Trophoblast cell (in vitro differentiated cells and primary cell): ENCODE measurements around the gene TRMT2A.

Source experiments
- DNase-seq, 2 donors: peaks; one replicate each; pipeline ENCODE4 v3.0.0-alpha.2; 2016
- H2AFZ ChIP-seq: 2 replicates; pipeline ENCODE4 v1.6.1; 2013; ENCODE audit warnings: low read length, moderate library complexity, mild to moderate bottlenecking; ENCODE audit not compliant: insufficient read depth, poor library complexity
- H2AK5ac ChIP-seq: 2 replicates; pipeline ENCODE4 v1.6.1; 2013; ENCODE audit warnings: mild to moderate bottlenecking, low read length
- H2BK120ac ChIP-seq: 2 replicates; pipeline ENCODE4 v1.6.1; 2013; ENCODE audit warnings: low read length, mild to moderate bottlenecking, moderate library complexity; ENCODE audit not compliant: insufficient read depth, poor library complexity
- H2BK12ac ChIP-seq: 2 replicates; pipeline ENCODE4 v1.6.1; 2013; ENCODE audit warnings: mild to moderate bottlenecking, low read length, moderate library complexity
- H2BK5ac ChIP-seq: 2 replicates; pipeline ENCODE4 v1.6.1; 2013; ENCODE audit warnings: low read length, low read depth, moderate library complexity, mild to moderate bottlenecking; ENCODE audit not compliant: poor library complexity
- H3K14ac ChIP-seq: 2 replicates; pipeline ENCODE4 v1.6.1; 2013; ENCODE audit warnings: mild to moderate bottlenecking, low read length
- H3K18ac ChIP-seq: 2 replicates; pipeline ENCODE4 v1.6.1; 2013; ENCODE audit warnings: mild to moderate bottlenecking, low read length
- H3K23ac ChIP-seq: 2 replicates; pipeline ENCODE4 v1.6.1; 2013; ENCODE audit warnings: low read length
- H3K27ac ChIP-seq: 2 replicates; pipeline ENCODE4 v1.5.1; 2013; ENCODE audit warnings: low read depth, mild to moderate bottlenecking, inconsistent platforms, low read length, moderate library complexity
- H3K27me3 ChIP-seq: 2 replicates; pipeline ENCODE4 v1.6.1; 2013; ENCODE audit warnings: inconsistent platforms, mild to moderate bottlenecking, low read length, moderate library complexity; ENCODE audit not compliant: insufficient read depth
- H3K36me3 ChIP-seq, 2 experiments: 1 replicate in 1 of 2; 2 replicates in 1 of 2; pipeline ENCODE4 v1.6.1; 2013; ENCODE audit warnings: low read length in 2 of 2, mild to moderate bottlenecking in 2 of 2, moderate library complexity in 1 of 2; ENCODE audit not compliant: insufficient read depth in 2 of 2, control insufficient read depth in 1 of 2
- H3K4ac ChIP-seq: 2 replicates; pipeline ENCODE4 v1.6.1; 2013; ENCODE audit warnings: low read depth, mild to moderate bottlenecking, low read length, moderate library complexity
- H3K4me1 ChIP-seq, 2 experiments: 1 replicate in 1 of 2; 2 replicates in 1 of 2; pipeline ENCODE4 v1.6.1; 2013; ENCODE audit warnings: low read length in 2 of 2, mild to moderate bottlenecking in 2 of 2, moderate library complexity in 1 of 2; ENCODE audit not compliant: insufficient read depth in 2 of 2, control insufficient read depth in 1 of 2
- H3K4me2 ChIP-seq: 2 replicates; pipeline ENCODE4 v1.6.1; 2013; ENCODE audit warnings: inconsistent platforms, mild to moderate bottlenecking, low read length, moderate library complexity
- H3K4me3 ChIP-seq: 2 replicates; pipeline ENCODE4 v1.5.1; 2013; ENCODE audit warnings: mild to moderate bottlenecking, low read depth, low read length, inconsistent platforms
- H3K79me1 ChIP-seq: one replicate; pipeline ENCODE4 v1.6.1; 2013; ENCODE audit warnings: low read length
- H3K79me2 ChIP-seq: 2 replicates; pipeline ENCODE4 v1.6.1; 2013; ENCODE audit warnings: low read length, mild to moderate bottlenecking; ENCODE audit not compliant: control insufficient read depth, insufficient read depth, poor library complexity
- H3K9ac ChIP-seq: 2 replicates; pipeline ENCODE4 v1.6.1; 2013; ENCODE audit warnings: mild to moderate bottlenecking, low read length
- H3K9me3 ChIP-seq: 2 replicates; pipeline ENCODE4 v1.6.1; 2013; ENCODE audit warnings: low read depth, mild to moderate bottlenecking, control low read depth, inconsistent platforms, low read length; ENCODE audit not compliant: insufficient read depth
- H4K12ac ChIP-seq: 2 replicates; pipeline ENCODE4 v1.6.1; 2013; ENCODE audit warnings: low read depth, mild to moderate bottlenecking, low read length, moderate library complexity
- H4K8ac ChIP-seq: 2 replicates; pipeline ENCODE4 v1.6.1; 2013; ENCODE audit warnings: low read depth, mild to moderate bottlenecking, low read length, moderate library complexity
- H4K91ac ChIP-seq: one replicate; pipeline ENCODE4 v1.6.1; 2013; ENCODE audit warnings: low read depth, mild to moderate bottlenecking, low read length, moderate library complexity
- WGBS: extraction: QIAGEN DNeasy Blood & Tissue Kit; methylation state at CpG from one replicate; pipeline ENCODE4 v1.1.7; 2013; ENCODE audit warnings: missing lambda C conversion rate; ENCODE audit not compliant: insufficient read length, insufficient coverage; ENCODE audit errors: extremely low coverage; 5-methylcytosine and 5-hydroxymethylcytosine counted together

Gene TRMT2A

GRCh38 chr22:20090730-20091240 is 26.2 kb downstream of the TRMT2A start:
- H4K12ac ChIP-seq: no peak overlapping the region
- H2AFZ ChIP-seq: no peak overlapping the region
- no peak for DNase-seq
- H2BK5ac ChIP-seq: no peak overlapping the region
- H2AK5ac ChIP-seq: no peak overlapping the region
- H3K14ac ChIP-seq: no peak overlapping the region
- no peak overlapping the region for H3K4me2 ChIP-seq
- no peaks in the 10 kb centered on the region for H3K4me1 ChIP-seq
- no peak overlapping the region for H3K27ac ChIP-seq
- H4K91ac ChIP-seq: no peak overlapping the region
- no peak overlapping the region for H2BK120ac ChIP-seq
- no peak overlapping the region for H2BK12ac ChIP-seq
- H3K27me3 ChIP-seq: no peaks in the 10 kb centered on the region
- no peak overlapping the region for H3K23ac ChIP-seq
- no peaks in the 10 kb centered on the region for H3K9me3 ChIP-seq
- H3K79me1 ChIP-seq: no peaks in the 10 kb centered on the region
- H3K4ac ChIP-seq: no peak overlapping the region
- H3K4me3 ChIP-seq: no peak overlapping the region
- H3K79me2 ChIP-seq: no peaks in the 10 kb centered on the region
- no peak overlapping the region for H3K18ac ChIP-seq
- no CpG with 5 or more reads among the region's 9 CpGs for WGBS
- no peak overlapping the region for H4K8ac ChIP-seq
- peaks cover 84 to 95% of the 10 kb centered on the region in 2 experiments for H3K36me3 ChIP-seq
- no peak overlapping the region for H3K9ac ChIP-seq

- no peaks in the 10 kb centered on the region for H3K9me3 ChIP-seq
- no peak overlapping the region for H2BK120ac ChIP-seq
- H3K79me1 ChIP-seq: no peaks in the 10 kb centered on the region
- H3K14ac ChIP-seq: no peak overlapping the region
- no peak overlapping the region for H4K91ac ChIP-seq
- H2BK12ac ChIP-seq: no peak overlapping the region
- H2BK5ac ChIP-seq: no peak overlapping the region
- H3K27ac ChIP-seq: no peak overlapping the region
- H2AFZ ChIP-seq: no peak overlapping the region
- no peak overlapping the region for H3K23ac ChIP-seq
- H3K4me3 ChIP-seq: no peak overlapping the region
- H3K79me2 ChIP-seq: no peaks in the 10 kb centered on the region
- H4K8ac ChIP-seq: no peak overlapping the region
- no peak overlapping the region for H3K18ac ChIP-seq
- H2AK5ac ChIP-seq: no peak overlapping the region
- H3K4me2 ChIP-seq: no peak overlapping the region
- H3K36me3 ChIP-seq: peaks cover 84 to 91% of the 10 kb centered on the region in 2 experiments
- H3K4me1 ChIP-seq: peaks cover 0 to under 1% of the 10 kb centered on the region in 2 experiments
- DNase-seq: no peak
- H3K4ac ChIP-seq: no peak overlapping the region
- no CpG with 5 or more reads among the region's 11 CpGs for WGBS
- H3K27me3 ChIP-seq: no peaks in the 10 kb centered on the region
- H3K9ac ChIP-seq: no peak overlapping the region
- no peak overlapping the region for H4K12ac ChIP-seq
Observed at GRCh38 chr22:20089977-20090729, 26.9 kb downstream of the TRMT2A start.

GRCh38 chr22:20089226-20089976 is 27.6 kb downstream of the TRMT2A start:
- no CpG with 5 or more reads among the region's 17 CpGs for WGBS
- H2AFZ ChIP-seq: no peak overlapping the region

GRCh38 chr22:20088263-20088648 is 28.8 kb downstream of the TRMT2A start:
- DNase-seq: no peak
- no peak overlapping the region for H3K18ac ChIP-seq
- H3K9me3 ChIP-seq: no peaks in the 10 kb centered on the region
- no peaks in the 10 kb centered on the region for H3K79me1 ChIP-seq
- no peak overlapping the region for H2BK120ac ChIP-seq
- H3K4me3 ChIP-seq: no peak overlapping the region
- no peak overlapping the region for H3K4ac ChIP-seq
- H2BK5ac ChIP-seq: no peak overlapping the region
- no peak overlapping the region for H4K8ac ChIP-seq
- no peak overlapping the region for H4K12ac ChIP-seq
- peaks cover 69 to 72% of the 10 kb centered on the region in 2 experiments for H3K36me3 ChIP-seq
- no peak overlapping the region for H3K14ac ChIP-seq
- no peak overlapping the region for H2BK12ac ChIP-seq
- no peak overlapping the region for H2AFZ ChIP-seq
- WGBS: no CpG with 5 or more reads among the region's 8 CpGs
- no peak overlapping the region for H2AK5ac ChIP-seq
- H3K27me3 ChIP-seq: no peaks in the 10 kb centered on the region
- H3K4me1 ChIP-seq: peaks cover 2 to 15% of the 10 kb centered on the region in 2 experiments
- H3K4me2 ChIP-seq: no peak overlapping the region
- H4K91ac ChIP-seq: no peak overlapping the region
- H3K79me2 ChIP-seq: peaks cover 13% of the 10 kb centered on the region
- H3K23ac ChIP-seq: no peak overlapping the region
- no peak overlapping the region for H3K27ac ChIP-seq
- no peak overlapping the region for H3K9ac ChIP-seq

More at GRCh38 chr22:20089226-20089976, 27.6 kb downstream of the TRMT2A start:
- no peak overlapping the region for H3K4me2 ChIP-seq
- H4K91ac ChIP-seq: no peak overlapping the region
- no peaks in the 10 kb centered on the region for H3K79me1 ChIP-seq
- H2BK5ac ChIP-seq: no peak overlapping the region
- H3K9me3 ChIP-seq: no peaks in the 10 kb centered on the region
- H3K36me3 ChIP-seq: peaks cover 81 to 83% of the 10 kb centered on the region in 2 experiments
- H3K4ac ChIP-seq: no peak overlapping the region
- H2BK12ac ChIP-seq: no peak overlapping the region
- H3K9ac ChIP-seq: no peak overlapping the region
- H4K12ac ChIP-seq: no peak overlapping the region
- peaks cover 0 to 6% of the 10 kb centered on the region in 2 experiments for H3K4me1 ChIP-seq
- peak; percentile 93 to 96 for DNase-seq
- H3K27ac ChIP-seq: no peak overlapping the region
- H3K18ac ChIP-seq: no peak overlapping the region
- peaks cover 6% of the 10 kb centered on the region for H3K79me2 ChIP-seq
- H4K8ac ChIP-seq: no peak overlapping the region
- H3K14ac ChIP-seq: no peak overlapping the region
- H3K4me3 ChIP-seq: no peak overlapping the region
- no peaks in the 10 kb centered on the region for H3K27me3 ChIP-seq
- H2BK120ac ChIP-seq: no peak overlapping the region
- H3K23ac ChIP-seq: no peak overlapping the region
- H2AK5ac ChIP-seq: no peak overlapping the region
